Lung microvascular endothelial cell (primary cell): ENCODE results near the gene OR6B3. TPM values are rescaled to one million over a fixed set of nuclear protein-coding genes. Genes with fewer than 3 reads are reported as not detected.

Experiments
- total RNA-seq: library from RNA; depleted of rRNA; stranded (reverse); fragments of >200 nt; gene quantifications from 2 replicates; pipeline ENCODE4 v1.2.1, GENCODE V29; 2014

Gene OR6B3
- total RNA-seq, 1 donor from 2014 or later = not detected

Other genes with a start within 250 kb of the OR6B3 start
- gene NDUFA10, start 28.2 kb downstream of the OR6B3 start, total RNA-seq = 50.8 and 57.1 TPM in 2 replicates
- not detected in 2 replicates for gene OR6B2, start 23.1 kb downstream of the OR6B3 start, total RNA-seq
- 164 and 201 TPM in 2 replicates for gene COPS9, start 82.8 kb upstream of the OR6B3 start, total RNA-seq
- not detected in 2 replicates for gene OTOS, start 87.1 kb upstream of the OR6B3 start, total RNA-seq